ENCODE measurements around the gene LRRN4CL. TPM values are rescaled to one million over a fixed set of nuclear protein-coding genes. Genes with fewer than 3 reads are reported as not detected.
"Not testable (repeated sequence)": the region's sequence is repeated elsewhere in the genome, so short reads cannot be mapped to it uniquely, and the experiment has no call there.

Gene LRRN4CL
- total and polyA plus RNA-seq, 2 donors: 10.9 to 16.7 TPM

DNA sequence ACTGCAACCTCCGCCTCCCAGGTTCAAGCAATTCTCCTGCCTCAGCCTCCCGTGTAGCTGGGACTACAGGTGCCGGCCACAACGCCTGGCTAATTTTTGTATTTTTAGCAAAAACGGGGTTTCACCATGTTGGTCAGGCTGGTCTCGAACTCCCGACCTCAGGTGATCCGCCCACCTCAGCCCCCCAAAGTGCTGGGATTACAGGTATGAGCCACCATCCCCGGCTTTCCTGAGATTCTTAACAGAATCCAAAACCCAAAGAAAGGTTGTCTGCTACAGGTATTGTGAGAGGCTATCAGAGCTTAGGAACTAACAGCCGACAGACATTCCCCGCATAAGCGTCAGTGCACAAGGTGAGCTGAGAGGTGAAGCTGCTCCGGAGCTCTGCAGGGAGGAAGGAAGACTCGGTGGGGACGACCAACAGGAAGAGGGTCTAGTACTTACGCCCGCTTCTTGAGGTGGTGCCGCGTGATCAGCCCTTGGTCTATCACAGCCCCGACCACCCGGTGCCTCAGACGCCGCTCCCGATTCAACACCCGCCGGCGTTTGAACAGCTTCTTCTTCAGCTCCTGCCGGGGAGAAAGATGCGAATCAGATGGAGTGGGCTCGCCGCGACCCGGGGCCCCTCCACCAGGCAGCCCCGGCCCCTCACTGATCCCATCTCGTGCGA, 24.8 kb downstream of the LRRN4CL start:
- 3% methylated on average over 36 of the region's 36 CpGs for WGBS
- DNase-seq (ENCODE audit: extremely low spot score): no peak
- peak overlapping the region; percentile 74 for H3K4me3 ChIP-seq (ENCODE audit: low read depth, low read length)
- peak overlapping the region; percentile 93 for H3K27ac ChIP-seq (ENCODE audit: low read depth)
- H3K36me3 ChIP-seq (ENCODE audit: insufficient read depth): no peaks in the 10 kb centered on the region
- no peaks in the 10 kb centered on the region for H3K4me1 ChIP-seq (ENCODE audit: insufficient read depth)

DNA sequence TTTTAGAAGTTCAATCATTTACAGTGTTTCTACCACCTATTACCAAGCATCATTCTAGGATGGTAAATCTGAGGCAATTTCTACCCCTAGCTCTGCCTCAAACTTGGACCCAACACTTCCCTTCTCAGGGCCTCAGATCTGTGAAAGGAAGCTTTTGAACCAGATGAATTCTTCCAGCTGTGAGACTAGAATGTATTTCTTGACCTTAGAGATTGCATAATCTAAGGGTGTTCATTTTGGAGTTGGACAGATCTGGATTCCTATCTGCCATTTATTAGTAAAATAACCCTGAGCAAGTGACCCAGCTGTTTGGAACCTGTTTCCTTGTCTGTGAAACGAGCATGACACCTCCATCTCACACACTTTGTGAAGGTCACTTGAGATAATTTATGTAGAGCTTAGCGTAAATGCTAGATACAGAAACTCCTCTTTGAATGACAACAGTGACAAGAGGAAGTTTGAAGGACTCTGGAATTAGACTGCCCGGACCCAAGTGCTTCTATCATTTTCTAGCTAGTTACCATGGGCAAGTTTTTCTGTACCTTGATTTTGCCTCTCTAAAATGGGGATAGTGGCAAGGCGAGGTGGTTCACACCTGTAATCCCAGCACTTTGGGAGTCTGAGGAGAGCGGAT, 32.4 kb downstream of the LRRN4CL start:
- Histone ChIP-seq H3K36me3 (ENCODE audit: insufficient read depth) (no peaks in the 10 kb centered on the region), H3K4me3 (ENCODE audit: low read depth, low read length) (no peak overlapping the region), H3K27ac (ENCODE audit: low read depth) (no peak overlapping the region), H3K4me1 (ENCODE audit: insufficient read depth) (no peaks in the 10 kb centered on the region)
- 48% methylated on average over 5 of the region's 5 CpGs for WGBS
- no peak for DNase-seq (ENCODE audit: extremely low spot score)

DNA sequence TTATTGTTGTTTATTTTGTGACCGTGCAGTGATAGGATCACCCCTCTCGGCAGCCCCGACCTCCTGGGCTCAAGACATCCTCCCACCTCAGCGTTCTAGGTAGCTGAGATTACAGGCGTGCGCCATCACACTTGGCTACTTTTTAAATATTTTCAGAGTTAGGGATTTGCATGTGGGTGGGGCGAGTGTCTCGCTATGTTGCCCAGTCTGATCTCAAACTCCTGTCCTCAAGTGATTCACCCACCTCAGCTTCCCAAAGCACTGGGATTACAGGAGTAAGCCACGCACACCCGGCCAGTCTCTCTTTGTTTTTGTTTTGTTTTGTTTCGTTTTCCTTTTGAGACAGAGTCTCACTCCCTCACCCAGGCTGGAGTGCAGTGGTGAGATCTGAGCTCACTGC, 35.0 kb downstream of the LRRN4CL start:
- WGBS: 87% methylated on average over 11 of the region's 11 CpGs
- no peaks in the 10 kb centered on the region for H3K4me1 ChIP-seq (ENCODE audit: insufficient read depth)
- H3K27ac ChIP-seq (ENCODE audit: low read depth): no peak overlapping the region
- H3K36me3 ChIP-seq (ENCODE audit: insufficient read depth): no peaks in the 10 kb centered on the region
- DNase-seq (ENCODE audit: extremely low spot score): no peak
- no peak overlapping the region for H3K4me3 ChIP-seq (ENCODE audit: low read depth, low read length)

DNA sequence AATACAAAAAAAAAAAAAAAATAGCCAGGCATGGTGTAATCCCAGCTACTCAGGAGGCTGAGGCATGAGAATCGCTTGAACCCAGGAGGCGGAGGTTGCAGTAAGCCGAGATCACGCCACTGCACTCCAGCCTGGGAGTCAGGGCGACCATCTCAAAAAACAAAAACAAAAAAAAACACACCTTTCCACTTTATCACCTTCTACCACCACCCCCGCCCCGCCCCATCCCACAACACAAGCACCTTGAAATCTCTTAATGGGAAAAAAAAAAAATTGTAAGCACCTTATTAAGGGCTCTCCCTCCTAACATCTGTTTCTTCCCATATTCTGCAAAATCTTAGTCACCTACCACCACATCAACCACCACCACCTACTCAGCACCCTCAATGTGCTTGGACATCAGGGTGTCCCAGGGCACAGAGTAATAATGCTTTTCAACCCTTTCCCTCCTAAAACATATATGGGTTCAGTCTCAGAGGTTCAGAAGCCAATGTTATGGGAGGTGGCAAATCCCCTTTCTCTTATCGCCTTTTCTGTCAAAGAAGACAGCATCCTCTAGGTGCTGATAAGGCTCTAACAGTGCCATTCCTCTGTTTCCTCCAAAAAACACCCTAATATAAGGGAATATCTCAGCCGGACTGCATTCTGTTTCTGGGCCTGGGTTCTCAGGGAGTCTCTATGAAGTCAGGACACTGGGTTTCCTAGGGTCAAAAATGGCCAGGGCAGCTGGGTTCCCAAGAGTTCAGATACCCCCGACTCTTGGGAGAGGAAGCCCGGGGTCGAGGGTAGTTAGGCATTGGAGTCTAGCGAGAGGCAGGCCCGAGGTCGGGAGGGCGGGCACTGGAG, 36.9 kb downstream of the LRRN4CL start:
- H3K27ac ChIP-seq (ENCODE audit: low read depth): peak overlapping the region; percentile 95
- no peak for DNase-seq (ENCODE audit: extremely low spot score)
- peak overlapping the region; percentile 76 for H3K4me3 ChIP-seq (ENCODE audit: low read depth, low read length)
- no peaks in the 10 kb centered on the region for H3K4me1 ChIP-seq (ENCODE audit: insufficient read depth)
- no peaks in the 10 kb centered on the region for H3K36me3 ChIP-seq (ENCODE audit: insufficient read depth)
- 35% methylated on average over 16 of the region's 16 CpGs for WGBS

DNA sequence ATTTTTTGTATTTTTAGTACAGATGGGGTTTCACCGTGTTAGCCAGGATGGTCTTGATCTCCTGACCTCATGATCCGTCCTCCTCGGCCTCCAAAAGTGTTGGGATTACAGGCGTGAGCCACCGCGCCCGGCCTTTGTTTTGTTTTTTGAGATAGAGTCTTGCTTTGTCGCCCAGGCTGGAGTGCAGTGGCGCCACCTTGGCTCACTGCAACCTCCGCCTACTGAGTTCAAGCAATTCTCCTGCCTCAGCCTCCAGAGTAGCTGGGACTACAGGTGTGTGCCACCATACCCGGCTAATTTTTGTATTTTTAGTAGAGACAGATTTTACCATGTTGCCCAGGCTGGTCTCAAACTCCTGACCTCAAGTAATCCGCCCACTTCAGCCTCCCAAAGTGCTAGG, 39.0 kb downstream of the LRRN4CL start:
- H3K27ac ChIP-seq (ENCODE audit: low read depth); H3K4me1 ChIP-seq (ENCODE audit: insufficient read depth); H3K36me3 ChIP-seq (ENCODE audit: insufficient read depth); H3K4me3 ChIP-seq (ENCODE audit: low read depth, low read length); DNase-seq (ENCODE audit: extremely low spot score): not testable (repeated sequence)
- WGBS: 96% methylated on average over 12 of the region's 12 CpGs

DNA sequence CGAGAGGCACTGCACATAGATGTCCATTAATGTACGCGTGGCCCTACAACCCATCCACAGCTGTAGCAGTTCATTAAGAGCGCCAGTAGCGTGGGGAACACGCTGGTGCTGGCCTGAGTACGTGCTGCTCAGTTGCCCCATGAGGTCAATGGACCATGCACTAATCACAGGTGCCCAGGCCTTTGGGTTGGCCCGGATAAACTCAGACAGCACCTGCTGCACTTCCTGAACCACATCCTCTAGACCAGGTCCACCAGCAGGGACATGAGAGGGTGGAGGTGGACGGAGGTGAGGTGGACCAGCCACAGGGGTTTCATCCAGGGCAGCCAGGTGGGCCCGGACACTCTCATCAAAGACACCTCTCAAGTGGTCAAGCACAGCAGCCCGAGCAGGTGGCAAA, 39.8 kb downstream of the LRRN4CL start:
- Histone ChIP-seq H3K4me1 (ENCODE audit: insufficient read depth) (peaks cover 3% of the 10 kb centered on the region), H3K36me3 (ENCODE audit: insufficient read depth) (no peaks in the 10 kb centered on the region), H3K27ac (ENCODE audit: low read depth) (no peak overlapping the region), H3K4me3 (ENCODE audit: low read depth, low read length) (no peak overlapping the region)
- WGBS: 93% methylated on average over 11 of the region's 11 CpGs
- DNase-seq (ENCODE audit: extremely low spot score): no peak

DNA sequence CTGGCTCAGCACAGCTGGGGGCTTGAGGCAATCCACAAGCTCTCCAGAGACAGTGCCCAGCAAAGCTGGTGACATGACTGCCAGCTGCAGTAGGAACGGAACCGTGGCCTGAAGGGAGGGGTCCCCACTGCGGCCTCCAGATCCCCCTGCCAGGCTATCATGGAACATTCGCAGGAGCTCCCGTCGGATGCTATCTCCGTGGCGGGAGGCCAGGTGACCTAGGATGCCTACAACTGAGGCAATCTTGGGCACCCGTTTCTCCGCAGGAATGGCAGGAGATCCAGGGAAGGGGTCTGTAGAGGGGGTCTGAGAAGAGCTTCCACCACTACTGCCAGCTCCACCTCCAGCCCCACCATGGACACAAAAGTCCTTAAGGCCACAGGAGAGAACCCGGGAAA, 40.4 kb downstream of the LRRN4CL start:
- peaks cover 3% of the 10 kb centered on the region for H3K4me1 ChIP-seq (ENCODE audit: insufficient read depth)
- no peak for DNase-seq (ENCODE audit: extremely low spot score)
- H3K36me3 ChIP-seq (ENCODE audit: insufficient read depth): no peaks in the 10 kb centered on the region
- H3K27ac ChIP-seq (ENCODE audit: low read depth): no peak overlapping the region
- 87% methylated on average over 11 of the region's 11 CpGs for WGBS
- no peak overlapping the region for H3K4me3 ChIP-seq (ENCODE audit: low read depth, low read length)

DNA sequence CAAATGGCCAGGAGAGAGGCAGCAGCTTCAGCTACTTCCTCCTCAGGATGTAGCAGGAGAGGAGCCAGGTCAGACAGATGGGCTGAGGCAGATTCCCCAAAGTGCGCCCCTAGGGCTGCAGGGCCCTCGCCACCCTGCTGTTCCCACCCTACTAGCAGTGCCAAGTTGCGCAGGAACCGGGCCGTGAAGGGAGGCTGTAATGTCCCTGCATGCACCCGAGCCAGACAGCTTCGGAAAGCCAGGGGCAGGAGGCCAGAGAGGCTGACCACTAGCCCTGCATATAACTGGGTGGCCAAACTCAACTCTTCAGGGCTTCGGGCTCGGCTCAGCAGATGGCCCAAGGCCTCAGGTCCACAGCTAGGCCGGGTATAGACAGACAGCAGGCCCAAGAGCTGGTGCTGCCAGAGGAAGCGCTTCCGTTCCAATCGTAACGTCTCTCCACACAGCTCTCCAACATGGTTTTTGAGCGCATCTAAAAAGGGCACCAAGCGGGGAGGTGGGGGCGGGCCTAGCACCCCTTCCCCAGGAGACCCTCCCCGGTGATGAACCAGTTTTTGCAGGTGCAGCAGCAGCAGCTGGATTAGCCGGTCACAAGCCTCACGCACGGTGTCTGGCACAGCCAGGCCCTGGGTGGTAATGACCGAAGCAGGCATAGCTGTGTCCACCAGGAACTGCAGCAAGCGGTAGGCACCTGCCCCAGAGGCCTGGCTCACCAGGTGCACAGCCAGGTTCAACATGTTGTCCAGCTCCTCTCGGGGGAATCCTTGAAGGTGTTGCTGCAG, 41.0 kb downstream of the LRRN4CL start:
- DNase-seq (ENCODE audit: extremely low spot score): no peak
- Histone ChIP-seq H3K27ac (ENCODE audit: low read depth) (no peak overlapping the region), H3K4me1 (ENCODE audit: insufficient read depth) (peaks cover 3% of the 10 kb centered on the region), H3K36me3 (ENCODE audit: insufficient read depth) (no peaks in the 10 kb centered on the region), H3K4me3 (ENCODE audit: low read depth, low read length) (no peak overlapping the region)
- 91% methylated on average over 24 of the region's 24 CpGs for WGBS

DNA sequence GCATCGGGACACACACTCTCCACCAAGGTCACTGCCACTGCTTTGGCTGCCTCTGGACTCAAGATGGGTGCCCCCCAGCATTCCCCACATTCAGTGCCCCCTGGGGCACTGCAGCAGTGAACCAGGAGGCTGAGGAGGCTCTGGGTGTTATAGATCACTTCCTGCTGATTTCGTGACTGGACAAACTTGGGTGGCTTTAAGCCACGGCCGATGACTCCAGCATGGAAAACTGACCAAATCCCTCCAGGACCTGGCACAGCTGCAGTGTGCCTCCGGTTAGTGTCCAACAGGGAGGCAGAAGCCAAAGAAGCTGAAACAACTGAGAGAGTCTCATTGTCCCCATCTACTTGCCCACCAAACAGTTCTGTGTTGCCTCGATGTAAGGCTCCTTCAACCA, 41.7 kb downstream of the LRRN4CL start:
- no peak overlapping the region for H3K27ac ChIP-seq (ENCODE audit: low read depth)
- peaks cover 3% of the 10 kb centered on the region for H3K4me1 ChIP-seq (ENCODE audit: insufficient read depth)
- DNase-seq (ENCODE audit: extremely low spot score): no peak
- WGBS: 85% methylated on average over 6 of the region's 6 CpGs
- H3K4me3 ChIP-seq (ENCODE audit: low read depth, low read length): no peak overlapping the region
- H3K36me3 ChIP-seq (ENCODE audit: insufficient read depth): no peaks in the 10 kb centered on the region

DNA sequence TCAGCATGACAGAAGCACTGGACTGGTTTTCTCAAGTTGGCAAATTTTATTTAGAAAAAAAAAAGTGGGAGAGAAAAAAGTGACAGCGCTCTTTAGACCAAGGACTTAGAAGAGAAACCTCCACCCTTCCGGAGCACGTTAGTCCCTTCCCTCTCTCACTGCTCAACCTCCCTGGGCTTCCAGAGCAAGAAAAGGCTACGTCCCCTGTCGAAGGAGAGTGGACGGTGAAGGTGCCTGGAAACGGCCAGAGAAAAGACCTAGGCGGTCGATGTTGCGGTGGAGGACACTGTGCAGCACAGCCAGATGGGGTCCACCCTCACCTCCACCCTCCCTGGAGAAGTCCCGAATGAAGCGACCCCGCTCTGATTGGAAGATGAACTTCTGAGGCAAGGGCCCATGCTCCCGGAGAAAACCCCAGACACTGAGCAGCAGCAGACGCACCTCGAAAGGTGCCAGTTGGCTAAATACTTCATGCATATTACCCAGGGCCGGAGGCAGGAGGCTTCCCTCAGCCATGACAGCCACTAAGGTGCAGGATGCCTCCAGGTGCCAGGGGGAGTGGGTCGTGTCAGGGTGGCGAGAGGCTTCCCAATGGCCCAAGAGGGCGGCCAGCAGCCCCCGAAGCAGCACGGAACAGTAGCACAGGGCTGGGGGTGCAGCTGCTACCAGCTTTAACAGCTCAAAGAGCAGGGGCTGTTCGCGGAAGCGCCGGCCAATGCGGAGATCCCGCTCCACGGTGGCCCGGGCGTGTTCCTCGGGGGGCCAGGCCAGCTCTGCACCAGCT, 42.3 kb downstream of the LRRN4CL start:
- Histone ChIP-seq H3K4me3 (ENCODE audit: low read depth, low read length) (no peak overlapping the region), H3K36me3 (ENCODE audit: insufficient read depth) (no peaks in the 10 kb centered on the region), H3K27ac (ENCODE audit: low read depth) (no peak overlapping the region), H3K4me1 (ENCODE audit: insufficient read depth) (peaks cover 3% of the 10 kb centered on the region)
- 61% methylated on average over 32 of the region's 32 CpGs for WGBS
- DNase-seq (ENCODE audit: extremely low spot score): no peak

DNA sequence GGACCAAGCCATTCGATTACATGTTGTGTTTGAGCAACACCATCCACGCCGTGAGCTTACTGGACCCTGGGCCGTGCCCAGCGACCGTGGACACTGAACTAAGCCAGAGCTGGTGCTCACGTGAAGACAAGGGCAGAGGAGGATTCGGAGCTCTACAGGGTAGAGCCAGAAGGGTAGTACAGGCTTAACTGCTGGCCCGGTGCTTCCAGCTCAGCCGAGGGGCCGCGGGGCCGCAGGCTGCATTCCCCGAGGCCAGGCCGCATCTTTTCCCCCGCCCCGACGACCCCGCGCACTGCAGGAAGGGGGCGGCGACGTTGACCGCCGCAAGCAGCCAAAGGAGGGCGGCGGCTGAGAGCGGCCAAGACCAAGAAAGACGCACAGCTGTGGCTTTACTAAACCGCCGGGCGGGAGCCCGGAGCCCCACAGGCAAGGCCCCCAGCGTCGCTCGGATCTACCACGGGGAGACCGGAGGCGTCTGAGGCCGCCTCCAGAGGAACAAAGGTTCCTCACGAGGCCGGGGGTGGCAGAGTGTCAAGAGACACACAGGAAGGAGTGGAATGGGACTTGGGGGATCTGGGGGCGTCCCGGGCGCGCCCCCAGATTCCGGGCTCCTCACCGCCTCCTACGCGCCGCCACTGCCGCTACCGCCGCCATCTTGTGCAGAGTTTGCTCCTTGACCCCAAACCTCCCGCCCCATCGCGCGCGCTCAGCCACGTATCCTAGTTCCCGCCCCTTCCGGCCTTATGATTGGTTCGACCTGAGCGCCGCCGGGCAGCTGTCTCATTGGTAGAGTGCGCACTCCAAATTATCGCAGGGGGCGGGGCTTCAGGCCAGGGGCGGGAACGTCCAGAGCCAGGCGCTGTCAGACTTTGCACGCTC, 43.1 kb downstream of the LRRN4CL start, which contains the start of gene GANAB:
GANAB (minus strand) TSS at position 668 of the 879 bp plus-strand sequence; CDS start at position 654, 14 bp downstream.
- Histone ChIP-seq H3K4me3 (ENCODE audit: low read depth, low read length) (peak within 1 kb of the TSS; percentile 93), H3K27ac (ENCODE audit: low read depth) (peak within 1 kb of the TSS; percentile 93), H3K4me1 (ENCODE audit: insufficient read depth) (peaks cover 3% of the 10 kb centered on the region), H3K36me3 (ENCODE audit: insufficient read depth) (no peaks in the 10 kb centered on the region)
- peak; percentile 98 for DNase-seq (ENCODE audit: extremely low spot score)
- under 1% methylated on average over 73 of the region's 73 CpGs for WGBS

DNA sequence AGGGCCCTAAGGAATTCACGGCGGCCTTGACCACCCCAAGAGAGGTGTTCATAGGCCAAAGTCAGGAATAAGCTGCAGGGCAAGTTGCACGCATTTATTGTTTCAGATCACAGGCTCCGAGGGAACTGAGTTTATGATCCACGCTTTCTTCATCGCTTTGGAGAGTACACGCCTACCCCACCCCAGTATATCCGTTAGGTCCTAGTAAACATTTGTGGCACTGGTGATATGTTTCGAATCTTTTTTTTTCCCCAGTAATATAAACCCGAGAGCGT, 43.7 kb downstream of the LRRN4CL start:
- no peak for DNase-seq (ENCODE audit: extremely low spot score)
- Histone ChIP-seq H3K4me3 (ENCODE audit: low read depth, low read length) (peak overlapping the region; percentile 93), H3K4me1 (ENCODE audit: insufficient read depth) (peaks cover 3% of the 10 kb centered on the region), H3K36me3 (ENCODE audit: insufficient read depth) (no peaks in the 10 kb centered on the region), H3K27ac (ENCODE audit: low read depth) (no peak overlapping the region)
- 12% methylated on average over 11 of the region's 11 CpGs for WGBS

Data from urinary bladder (tissue), 4 donors.